Hepatocyte (in vitro differentiated cells): ENCODE results near the gene SEPTIN5.

ENCODE experiments used
- CTCF ChIP-seq: fragments of 200-600 bp; sonication (generic); IDR thresholded peaks from 2 replicates; pipeline ENCODE4 v1.5.1; 2016; ENCODE audit warnings: antibody characterized with exemption, mild to moderate bottlenecking; ENCODE audit not compliant: poor library complexity
- EZH2phosphoT487 ChIP-seq: fragments of 200-600 bp; sonication (generic); IDR thresholded peaks from one replicate; pipeline ENCODE4 v1.6.1; 2018; ENCODE audit warnings: antibody characterized with exemption, mild to moderate bottlenecking, low read depth, moderate library complexity; ENCODE audit not compliant: unreplicated experiment, severe bottlenecking

GRCh38 chr22:19751497-19752245 is 37.4 kb downstream of the SEPTIN5 start:
- no peak for TF ChIP-seq CTCF
- TF ChIP-seq EZH2phosphoT487, result no peak
